ENCODE measurements around the gene BTN3A1.

The BTN3A1 gene

GRCh38 chr6:26457264-26457805 is 55.3 kb downstream of the BTN3A1 start:
- TF ChIP-seq, protein P1, sequence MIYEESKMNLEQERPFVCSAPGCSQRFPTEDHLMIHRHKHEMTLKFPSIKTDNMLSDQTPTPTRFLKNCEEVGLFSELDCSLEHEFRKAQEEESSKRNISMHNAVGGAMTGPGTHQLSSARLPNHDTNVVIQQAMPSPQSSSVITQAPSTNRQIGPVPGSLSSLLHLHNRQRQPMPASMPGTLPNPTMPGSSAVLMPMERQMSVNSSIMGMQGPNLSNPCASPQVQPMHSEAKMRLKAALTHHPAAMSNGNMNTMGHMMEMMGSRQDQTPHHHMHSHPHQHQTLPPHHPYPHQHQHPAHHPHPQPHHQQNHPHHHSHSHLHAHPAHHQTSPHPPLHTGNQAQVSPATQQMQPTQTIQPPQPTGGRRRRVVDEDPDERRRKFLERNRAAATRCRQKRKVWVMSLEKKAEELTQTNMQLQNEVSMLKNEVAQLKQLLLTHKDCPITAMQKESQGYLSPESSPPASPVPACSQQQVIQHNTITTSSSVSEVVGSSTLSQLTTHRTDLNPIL (CRISPR knock-in tag; IDR thresholded peaks at IDR 0.05; ENCODE audit: low read depth) = no peak
- TF ChIP-seq, protein P2, sequence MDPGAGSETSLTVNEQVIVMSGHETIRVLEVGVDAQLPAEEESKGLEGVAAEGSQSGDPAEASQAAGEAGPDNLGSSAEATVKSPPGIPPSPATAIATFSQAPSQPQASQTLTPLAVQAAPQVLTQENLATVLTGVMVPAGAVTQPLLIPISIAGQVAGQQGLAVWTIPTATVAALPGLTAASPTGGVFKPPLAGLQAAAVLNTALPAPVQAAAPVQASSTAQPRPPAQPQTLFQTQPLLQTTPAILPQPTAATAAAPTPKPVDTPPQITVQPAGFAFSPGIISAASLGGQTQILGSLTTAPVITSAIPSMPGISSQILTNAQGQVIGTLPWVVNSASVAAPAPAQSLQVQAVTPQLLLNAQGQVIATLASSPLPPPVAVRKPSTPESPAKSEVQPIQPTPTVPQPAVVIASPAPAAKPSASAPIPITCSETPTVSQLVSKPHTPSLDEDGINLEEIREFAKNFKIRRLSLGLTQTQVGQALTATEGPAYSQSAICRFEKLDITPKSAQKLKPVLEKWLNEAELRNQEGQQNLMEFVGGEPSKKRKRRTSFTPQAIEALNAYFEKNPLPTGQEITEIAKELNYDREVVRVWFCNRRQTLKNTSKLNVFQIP (CRISPR knock-in tag; IDR thresholded peaks at IDR 0.05; ENCODE audit: borderline replicate concordance, low read depth) = no peak
- TF ChIP-seq ZFP30 (CRISPR knock-in tag; IDR thresholded peaks at IDR 0.05) = peak; percentile 50
- peak; percentile 64 for ATAC-seq

DNA sequence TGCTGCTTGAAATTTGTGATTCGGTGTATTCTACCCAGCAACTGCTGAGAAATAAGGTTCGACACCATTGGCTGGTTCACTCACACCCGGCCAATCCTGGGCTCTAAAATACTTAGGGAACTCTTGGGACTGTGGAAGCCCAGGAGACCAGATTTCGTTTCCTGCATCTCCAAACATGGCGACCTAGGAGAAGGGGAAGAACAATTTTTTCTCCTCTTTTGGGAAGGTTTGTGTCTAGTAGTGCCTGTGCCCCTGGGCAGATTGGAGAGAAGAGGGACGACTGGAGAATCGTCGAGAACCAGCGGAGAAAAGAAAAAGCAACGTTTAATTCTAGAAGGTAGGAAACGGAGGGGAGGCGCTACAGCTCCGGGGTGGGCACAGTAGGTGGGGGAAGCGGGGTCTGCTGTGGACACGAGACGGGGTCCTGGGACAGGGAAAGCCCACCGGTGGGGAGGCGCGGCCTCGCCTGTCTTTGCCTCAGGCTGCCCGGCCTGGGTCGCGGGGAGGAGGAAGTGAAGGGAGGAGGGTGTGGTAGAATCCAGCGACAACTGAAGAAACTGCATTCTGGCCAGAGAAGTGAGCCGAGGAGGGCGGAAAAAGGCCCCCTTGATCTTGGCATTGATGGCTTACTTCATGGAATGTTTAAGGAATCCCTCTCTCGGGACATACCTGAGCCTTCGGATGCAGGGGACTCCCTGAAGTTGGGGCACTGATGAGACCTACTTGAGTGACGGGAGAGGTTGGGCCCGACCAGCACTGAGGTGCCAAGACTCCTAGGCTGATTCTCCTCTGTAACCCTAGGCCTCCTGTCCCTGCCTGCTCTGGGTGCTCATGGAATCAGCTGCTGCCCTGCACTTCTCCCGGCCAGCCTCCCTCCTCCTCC is 56.0 kb downstream of the BTN3A1 start, which contains the start of gene BTN2A1:
Gene BTN2A1 (plus strand): TSS at position 150 of the 883 bp plus-strand sequence. CDS start 682 bp downstream, at position 832.
- TF ChIP-seq, protein P1 (CRISPR knock-in tag; IDR thresholded peaks at IDR 0.05; ENCODE audit: low read depth) = no peak
- TF ChIP-seq ZNF8 (CRISPR knock-in tag; IDR thresholded peaks at IDR 0.05) (no peak), PPARA (CRISPR knock-in tag; IDR thresholded peaks at IDR 0.05; ENCODE audit: borderline replicate concordance) (no peak), GLIS3 (CRISPR knock-in tag; IDR thresholded peaks at IDR 0.05) (no peak), BACH2 (CRISPR knock-in tag; IDR thresholded peaks at IDR 0.05; ENCODE audit: borderline replicate concordance) (no peak), ZNF565 (CRISPR knock-in tag; conservative IDR thresholded peaks at IDR 0.05; ENCODE audit: low read depth) (no peak), TCF4 (CRISPR knock-in tag; IDR thresholded peaks at IDR 0.05; ENCODE audit: borderline replicate concordance) (no peak), ZFP3 (CRISPR knock-in tag; IDR thresholded peaks at IDR 0.05) (no peak)
- TF ChIP-seq, protein P3, sequence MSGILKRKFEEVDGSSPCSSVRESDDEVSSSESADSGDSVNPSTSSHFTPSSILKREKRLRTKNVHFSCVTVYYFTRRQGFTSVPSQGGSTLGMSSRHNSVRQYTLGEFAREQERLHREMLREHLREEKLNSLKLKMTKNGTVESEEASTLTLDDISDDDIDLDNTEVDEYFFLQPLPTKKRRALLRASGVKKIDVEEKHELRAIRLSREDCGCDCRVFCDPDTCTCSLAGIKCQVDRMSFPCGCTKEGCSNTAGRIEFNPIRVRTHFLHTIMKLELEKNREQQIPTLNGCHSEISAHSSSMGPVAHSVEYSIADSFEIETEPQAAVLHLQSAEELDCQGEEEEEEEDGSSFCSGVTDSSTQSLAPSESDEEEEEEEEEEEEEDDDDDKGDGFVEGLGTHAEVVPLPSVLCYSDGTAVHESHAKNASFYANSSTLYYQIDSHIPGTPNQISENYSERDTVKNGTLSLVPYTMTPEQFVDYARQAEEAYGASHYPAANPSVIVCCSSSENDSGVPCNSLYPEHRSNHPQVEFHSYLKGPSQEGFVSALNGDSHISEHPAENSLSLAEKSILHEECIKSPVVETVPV (CRISPR knock-in tag; IDR thresholded peaks at IDR 0.05) = no peak
- TF ChIP-seq, protein P4, sequence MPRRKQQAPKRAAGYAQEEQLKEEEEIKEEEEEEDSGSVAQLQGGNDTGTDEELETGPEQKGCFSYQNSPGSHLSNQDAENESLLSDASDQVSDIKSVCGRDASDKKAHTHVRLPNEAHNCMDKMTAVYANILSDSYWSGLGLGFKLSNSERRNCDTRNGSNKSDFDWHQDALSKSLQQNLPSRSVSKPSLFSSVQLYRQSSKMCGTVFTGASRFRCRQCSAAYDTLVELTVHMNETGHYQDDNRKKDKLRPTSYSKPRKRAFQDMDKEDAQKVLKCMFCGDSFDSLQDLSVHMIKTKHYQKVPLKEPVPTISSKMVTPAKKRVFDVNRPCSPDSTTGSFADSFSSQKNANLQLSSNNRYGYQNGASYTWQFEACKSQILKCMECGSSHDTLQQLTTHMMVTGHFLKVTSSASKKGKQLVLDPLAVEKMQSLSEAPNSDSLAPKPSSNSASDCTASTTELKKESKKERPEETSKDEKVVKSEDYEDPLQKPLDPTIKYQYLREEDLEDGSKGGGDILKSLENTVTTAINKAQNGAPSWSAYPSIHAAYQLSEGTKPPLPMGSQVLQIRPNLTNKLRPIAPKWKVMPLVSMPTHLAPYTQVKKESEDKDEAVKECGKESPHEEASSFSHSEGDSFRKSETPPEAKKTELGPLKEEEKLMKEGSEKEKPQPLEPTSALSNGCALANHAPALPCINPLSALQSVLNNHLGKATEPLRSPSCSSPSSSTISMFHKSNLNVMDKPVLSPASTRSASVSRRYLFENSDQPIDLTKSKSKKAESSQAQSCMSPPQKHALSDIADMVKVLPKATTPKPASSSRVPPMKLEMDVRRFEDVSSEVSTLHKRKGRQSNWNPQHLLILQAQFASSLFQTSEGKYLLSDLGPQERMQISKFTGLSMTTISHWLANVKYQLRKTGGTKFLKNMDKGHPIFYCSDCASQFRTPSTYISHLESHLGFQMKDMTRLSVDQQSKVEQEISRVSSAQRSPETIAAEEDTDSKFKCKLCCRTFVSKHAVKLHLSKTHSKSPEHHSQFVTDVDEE (CRISPR knock-in tag; IDR thresholded peaks at IDR 0.05) = no peak
- TF ChIP-seq, protein P5, sequence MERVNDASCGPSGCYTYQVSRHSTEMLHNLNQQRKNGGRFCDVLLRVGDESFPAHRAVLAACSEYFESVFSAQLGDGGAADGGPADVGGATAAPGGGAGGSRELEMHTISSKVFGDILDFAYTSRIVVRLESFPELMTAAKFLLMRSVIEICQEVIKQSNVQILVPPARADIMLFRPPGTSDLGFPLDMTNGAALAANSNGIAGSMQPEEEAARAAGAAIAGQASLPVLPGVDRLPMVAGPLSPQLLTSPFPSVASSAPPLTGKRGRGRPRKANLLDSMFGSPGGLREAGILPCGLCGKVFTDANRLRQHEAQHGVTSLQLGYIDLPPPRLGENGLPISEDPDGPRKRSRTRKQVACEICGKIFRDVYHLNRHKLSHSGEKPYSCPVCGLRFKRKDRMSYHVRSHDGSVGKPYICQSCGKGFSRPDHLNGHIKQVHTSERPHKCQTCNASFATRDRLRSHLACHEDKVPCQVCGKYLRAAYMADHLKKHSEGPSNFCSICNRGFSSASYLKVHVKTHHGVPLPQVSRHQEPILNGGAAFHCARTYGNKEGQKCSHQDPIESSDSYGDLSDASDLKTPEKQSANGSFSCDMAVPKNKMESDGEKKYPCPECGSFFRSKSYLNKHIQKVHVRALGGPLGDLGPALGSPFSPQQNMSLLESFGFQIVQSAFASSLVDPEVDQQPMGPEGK (CRISPR knock-in tag; IDR thresholded peaks at IDR 0.05; ENCODE audit: borderline replicate concordance) = no peak
- TF ChIP-seq, protein P2 (CRISPR knock-in tag; IDR thresholded peaks at IDR 0.05; ENCODE audit: borderline replicate concordance, low read depth) = no peak
- ATAC-seq = peak; percentile 100
